Spleen (tissue), 3 donors: Measurements from ENCODE around the gene GNG7.
"Not testable (repeated sequence)": the region's sequence is repeated elsewhere in the genome, so short reads cannot be mapped to it uniquely, and the experiment has no call there.

Source experiments
- POLR2A ChIP-seq, 3 donors: fragments of 450-650 bp; IDR thresholded peaks; one replicate each; pipeline ENCODE4 v1.5.1; 2017; ENCODE audit warnings: antibody characterized with exemption in 3 of 3, mild to moderate bottlenecking in 1 of 3
- POLR2AphosphoS5 ChIP-seq, 3 donors: sonication (generic); formaldehyde crosslinking; IDR thresholded peaks; one replicate each; pipeline ENCODE4 v1.5.1; 2017; ENCODE audit warnings: antibody characterized with exemption in 3 of 3

- not testable (repeated sequence) for TF ChIP-seq POLR2AphosphoS5, POLR2A (IDR thresholded peaks at IDR 0.05)
Measured at GRCh38 chr19:2529942-2530341, 172.6 kb downstream of the GNG7 start.
